Keratinocyte (primary cell): ENCODE measurements around the gene FBRSL1. TPM values are rescaled to one million over a fixed set of nuclear protein-coding genes. Genes with fewer than 3 reads are reported as not detected.

ENCODE experiments used
- DNase-seq: peaks from one replicate; pipeline ENCODE4 v3.0.0-alpha.2; 2011; ENCODE audit warnings: low read depth, missing footprints, low spot score
- FAIRE-seq: peaks from 2 replicates; lab custom pipeline; 2011; peaks lifted over from hg19 to GRCh38; lab: Jason Lieb, UNC
- H2AFZ ChIP-seq: 2 replicates; pipeline ENCODE4 v1.6.0; 2012; ENCODE audit warnings: low read length, control low read depth, inconsistent platforms; ENCODE audit not compliant: control insufficient read depth
- H3K27ac ChIP-seq: 2 replicates; pipeline ENCODE4 v1.5.1; 2011; ENCODE audit warnings: low read length; ENCODE audit not compliant: control insufficient read depth, insufficient read depth
- H3K27me3 ChIP-seq: 3 replicates; pipeline ENCODE4 v1.6.0; 2011; ENCODE audit warnings: low read length; ENCODE audit not compliant: control insufficient read depth, insufficient read depth; ENCODE audit errors: extremely low read depth
- H3K36me3 ChIP-seq, 2 experiments: 2 replicates in 1 of 2; 3 replicates in 1 of 2; pipeline ENCODE4 v1.5.1; 2011; ENCODE audit warnings: low read length in 2 of 2, mild to moderate bottlenecking in 1 of 2; ENCODE audit not compliant: control insufficient read depth in 2 of 2, insufficient read depth in 2 of 2; ENCODE audit errors: extremely low read depth in 1 of 2
- H3K4me1 ChIP-seq: 3 replicates; pipeline ENCODE4 v1.5.1; 2011; ENCODE audit warnings: low read length; ENCODE audit not compliant: control insufficient read depth, insufficient read depth; ENCODE audit errors: extremely low read depth
- H3K4me2 ChIP-seq: 3 replicates; pipeline ENCODE4 v1.6.0; 2011; ENCODE audit warnings: low read depth, low read length; ENCODE audit not compliant: control insufficient read depth, insufficient read depth; ENCODE audit errors: extremely low read depth
- H3K4me3 ChIP-seq, 3 experiments: fragments of 200-600 bp in 1 of 3; sonication (generic) in 1 of 3; 2 replicates in 2 of 3; 3 replicates in 1 of 3; pipeline ENCODE4 v1.5.1; 2011 to 2016; ENCODE audit warnings: low read length in 3 of 3, mild to moderate bottlenecking in 3 of 3, control low read depth in 2 of 3, inconsistent platforms in 1 of 3, low read depth in 1 of 3, mixed read lengths in 1 of 3, mixed run types in 1 of 3, moderate library complexity in 1 of 3; ENCODE audit not compliant: control insufficient read depth in 2 of 3, insufficient read depth in 2 of 3; ENCODE audit errors: extremely low read depth in 1 of 3
- H3K79me2 ChIP-seq: 2 replicates; pipeline ENCODE4 v1.6.0; 2012; ENCODE audit warnings: low read length; ENCODE audit not compliant: control insufficient read depth, insufficient read depth
- H3K9ac ChIP-seq: 3 replicates; pipeline ENCODE4 v1.6.0; 2011; ENCODE audit warnings: low read length; ENCODE audit not compliant: control insufficient read depth, insufficient read depth; ENCODE audit errors: extremely low read depth
- H3K9me1 ChIP-seq: 3 replicates; pipeline ENCODE4 v1.6.0; 2011; ENCODE audit warnings: low read length; ENCODE audit not compliant: control insufficient read depth, insufficient read depth; ENCODE audit errors: extremely low read depth
- H3K9me3 ChIP-seq: 2 replicates; pipeline ENCODE4 v1.5.1; 2012; ENCODE audit warnings: low read depth, low read length; ENCODE audit not compliant: control insufficient read depth
- H4K20me1 ChIP-seq: 3 replicates; pipeline ENCODE4 v1.6.0; 2011; ENCODE audit warnings: low read length; ENCODE audit not compliant: control insufficient read depth, insufficient read depth; ENCODE audit errors: extremely low read depth
- CTCF ChIP-seq, 3 experiments: IDR thresholded peaks in 1 of 3; conservative IDR thresholded peaks in 1 of 3; optimal IDR thresholded peaks in 1 of 3; 2 replicates in 2 of 3; 3 replicates in 1 of 3; pipeline versions ENCODE3 to v1.5.1; 2011; ENCODE audit warnings: low read length in 3 of 3, mild to moderate bottlenecking in 3 of 3, moderate library complexity in 2 of 3, control low read depth in 1 of 3, inconsistent platforms in 1 of 3; ENCODE audit not compliant: insufficient read depth in 2 of 3; ENCODE audit errors: extremely low read depth in 1 of 3
- EZH2 ChIP-seq: IDR thresholded peaks from one replicate; pipeline ENCODE4 v1.6.1; 2012; ENCODE audit warnings: inconsistent platforms, mild to moderate bottlenecking, low read length, moderate library complexity
- dilution Hi-C: fragments of 300-500 bp; cut with MboI; formaldehyde crosslinking; loops from one replicate; pipeline ENCODE4 v1.7.0; 2020; ENCODE audit warnings: low sequenced_read_pairs; ENCODE audit not compliant: extremely low pct_ligation_motif_present
- polyA plus RNA-seq, 5 experiments: library from polyadenylated mRNA; depleted of rRNA in 3 of 5; stranded (reverse) in 3 of 5; stranded (forward) in 1 of 5; unstranded in 1 of 5; fragments of >200 nt; gene quantifications; 1 replicate in 1 of 5; 2 replicates in 3 of 5; 3 replicates in 1 of 5; pipeline versions ENCODE4 v1.2.1 to v1.2.3, GENCODE V29; 2011 to 2012; ENCODE audit warnings: missing spikeins in 2 of 5, low read depth in 1 of 5, low replicate concordance in 1 of 5

FBRSL1 gene
- polyA plus RNA-seq, 1 donor (not counting 4 experiments of a cell fraction or from before 2014, with no cell fraction given), result 0.89 TPM

GRCh38 chr12:132518354-132518992, 28.5 kb downstream of the FBRSL1 start:
- no peak overlapping the region for H3K9ac ChIP-seq
- dilution Hi-C loops, result no loop called here
- H3K9me3 ChIP-seq, result peaks cover 8% of the 10 kb centered on the region
- H3K4me3 ChIP-seq, result no peak overlapping the region
- no peak overlapping the region for H3K27ac ChIP-seq
- DNase-seq (no peak), FAIRE-seq (no peak)
- no peaks in the 10 kb centered on the region for H3K27me3 ChIP-seq
- H3K4me2 ChIP-seq, result no peak overlapping the region
- TF ChIP-seq CTCF (optimal IDR thresholded peaks at IDR 0.05 in 1 of 3, IDR thresholded peaks at IDR 0.05 in 1 of 3, conservative IDR thresholded peaks at IDR 0.05 in 1 of 3; ENCODE audit: extremely low read depth in 1 of 3, insufficient read depth in 2 of 3, low read length in 3 of 3) (no peak), EZH2 (no peak)
- H3K36me3 ChIP-seq, result peaks cover 0 to 4% of the 10 kb centered on the region in 2 experiments
- H3K79me2 ChIP-seq, result no peaks in the 10 kb centered on the region
- H3K4me1 ChIP-seq, result peaks cover 6% of the 10 kb centered on the region
- H2AFZ ChIP-seq, result no peak overlapping the region
- H3K9me1 ChIP-seq, result no peaks in the 10 kb centered on the region
- H4K20me1 ChIP-seq, result peaks cover 17% of the 10 kb centered on the region

- H3K9me3 ChIP-seq, result peaks cover 8% of the 10 kb centered on the region
- no peak overlapping the region for H2AFZ ChIP-seq
- dilution Hi-C loops, result no loop called here
- peaks cover 23% of the 10 kb centered on the region for H3K4me1 ChIP-seq
- H3K27ac ChIP-seq, result no peak overlapping the region
- FAIRE-seq (no peak), DNase-seq (no peak)
- H3K9me1 ChIP-seq, result peaks cover 3% of the 10 kb centered on the region
- no peak overlapping the region for H3K4me3 ChIP-seq
- no peaks in the 10 kb centered on the region for H3K79me2 ChIP-seq
- no peak overlapping the region for H3K9ac ChIP-seq
- peaks cover 28% of the 10 kb centered on the region for H4K20me1 ChIP-seq
- TF ChIP-seq CTCF (optimal IDR thresholded peaks at IDR 0.05 in 1 of 3, IDR thresholded peaks at IDR 0.05 in 1 of 3, conservative IDR thresholded peaks at IDR 0.05 in 1 of 3; ENCODE audit: extremely low read depth in 1 of 3, insufficient read depth in 2 of 3, low read length in 3 of 3) (no peak), EZH2 (no peak)
- no peak overlapping the region for H3K4me2 ChIP-seq
- peaks cover 0 to 4% of the 10 kb centered on the region in 2 experiments for H3K36me3 ChIP-seq
- no peaks in the 10 kb centered on the region for H3K27me3 ChIP-seq
Observed at GRCh38 chr12:132520421-132521199, 30.7 kb downstream of the FBRSL1 start.
